Testis (tissue), 2 donors: ENCODE data around the gene OXLD1.

Experiments used
- POLR2A ChIP-seq: fragments of 450-650 bp; IDR thresholded peaks from one replicate; pipeline ENCODE4 v1.6.1; 2017; ENCODE audit warnings: antibody characterized with exemption, mild to moderate bottlenecking, moderate library complexity
- TF ChIP-seq, protein P1 (sequence below), 3 experiments: fragments of 450-650 bp in 2 of 3; fragments of 200-600 bp in 1 of 3; sonication (generic) in 1 of 3; IDR thresholded peaks; one replicate each; pipeline ENCODE4 v1.5.1; 2016 to 2019; ENCODE audit warnings: antibody characterized with exemption in 3 of 3, mild to moderate bottlenecking in 2 of 3, moderate library complexity in 1 of 3

DNA sequence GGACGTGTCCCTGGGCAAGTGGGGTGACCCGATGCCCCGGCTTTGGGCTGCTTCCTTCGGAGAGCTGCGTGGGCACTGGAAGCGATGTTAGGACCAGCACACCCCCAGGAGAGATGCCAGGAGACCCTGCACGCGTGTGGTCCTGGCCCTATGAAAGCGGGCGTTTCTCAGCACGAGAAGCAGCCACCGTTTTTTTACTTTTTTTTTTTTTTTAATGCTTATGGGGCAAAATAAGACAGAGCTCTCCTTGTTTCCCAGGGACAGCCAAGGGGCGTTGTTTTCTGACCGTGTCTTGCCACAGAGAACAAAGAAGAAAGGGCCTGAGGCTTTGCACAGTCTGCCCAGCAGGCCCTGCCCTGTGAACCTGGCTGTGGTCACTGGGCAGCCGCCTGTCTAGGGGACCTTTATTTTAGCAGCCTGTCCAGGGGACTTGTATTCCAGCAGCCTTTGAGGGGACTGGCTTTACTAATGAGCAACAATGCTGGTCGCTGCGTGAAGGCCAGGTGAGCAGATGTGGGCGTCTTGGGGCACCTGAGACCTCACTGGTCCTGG is 46.7 kb upstream of the OXLD1 start:
- TF ChIP-seq, protein P1, sequence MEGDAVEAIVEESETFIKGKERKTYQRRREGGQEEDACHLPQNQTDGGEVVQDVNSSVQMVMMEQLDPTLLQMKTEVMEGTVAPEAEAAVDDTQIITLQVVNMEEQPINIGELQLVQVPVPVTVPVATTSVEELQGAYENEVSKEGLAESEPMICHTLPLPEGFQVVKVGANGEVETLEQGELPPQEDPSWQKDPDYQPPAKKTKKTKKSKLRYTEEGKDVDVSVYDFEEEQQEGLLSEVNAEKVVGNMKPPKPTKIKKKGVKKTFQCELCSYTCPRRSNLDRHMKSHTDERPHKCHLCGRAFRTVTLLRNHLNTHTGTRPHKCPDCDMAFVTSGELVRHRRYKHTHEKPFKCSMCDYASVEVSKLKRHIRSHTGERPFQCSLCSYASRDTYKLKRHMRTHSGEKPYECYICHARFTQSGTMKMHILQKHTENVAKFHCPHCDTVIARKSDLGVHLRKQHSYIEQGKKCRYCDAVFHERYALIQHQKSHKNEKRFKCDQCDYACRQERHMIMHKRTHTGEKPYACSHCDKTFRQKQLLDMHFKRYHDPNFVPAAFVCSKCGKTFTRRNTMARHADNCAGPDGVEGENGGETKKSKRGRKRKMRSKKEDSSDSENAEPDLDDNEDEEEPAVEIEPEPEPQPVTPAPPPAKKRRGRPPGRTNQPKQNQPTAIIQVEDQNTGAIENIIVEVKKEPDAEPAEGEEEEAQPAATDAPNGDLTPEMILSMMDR (IDR thresholded peaks at IDR 0.05) = no peak
- no peak for TF ChIP-seq POLR2A
